NCI-H1694 (cell line): ENCODE data around the gene NACC1.
A peak's percentile ranks its signal among the peaks of the same experiment; 100 is the strongest.
"Not testable (repeated sequence)": the region's sequence is repeated elsewhere in the genome, so short reads cannot be mapped to it uniquely, and the experiment has no call there.

Source experiments
- DNase-seq: peaks from one replicate; lab custom pipeline; 2025; lab: John Stamatoyannopoulos, UW

Gene NACC1

GRCh38 chr19:13164343-13165161 lies 46.5 kb downstream of the NACC1 start:
- no peak for DNase-seq

DNA sequence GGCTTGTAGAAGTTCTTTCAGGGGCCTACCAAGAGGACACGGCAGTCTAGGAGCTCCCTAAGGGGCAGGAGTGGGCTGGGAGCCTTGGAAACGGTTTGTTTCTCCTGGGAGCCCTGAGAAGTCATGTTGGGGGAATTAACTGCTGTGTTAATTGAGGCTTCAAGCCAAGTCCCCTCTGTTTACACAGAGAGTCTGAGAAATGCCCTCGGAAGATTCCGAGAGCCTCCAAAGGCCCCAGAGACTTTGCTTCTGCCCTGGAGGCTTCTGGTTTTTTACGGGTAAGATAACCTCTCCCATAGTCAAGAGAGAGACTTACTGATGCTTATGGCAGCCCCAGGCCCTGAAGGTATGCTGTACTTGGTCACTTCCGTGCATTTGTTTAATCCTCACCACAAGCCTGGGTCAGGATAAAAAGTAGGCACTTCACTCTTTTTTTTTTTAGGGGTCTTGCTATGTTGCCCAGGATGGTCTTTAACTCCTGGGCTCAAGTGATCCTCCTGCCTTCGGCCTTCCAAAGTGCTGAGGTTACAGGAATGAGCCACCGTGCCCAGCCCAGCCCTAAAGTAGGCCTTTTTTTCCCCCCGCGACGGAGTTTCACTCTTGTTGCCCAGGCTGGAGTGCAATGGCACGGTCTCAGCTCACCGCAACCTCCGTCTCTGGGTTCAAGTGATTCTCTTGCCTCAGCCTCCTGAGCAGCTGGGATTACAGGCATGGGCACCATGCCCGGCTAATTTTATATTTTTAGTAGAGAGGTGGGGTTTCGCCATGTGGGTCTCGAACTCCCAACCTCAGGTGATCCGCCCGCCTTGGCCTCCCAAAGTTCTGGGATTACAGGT lies 47.3 kb downstream of the NACC1 start:
- no peak for DNase-seq

DNA sequence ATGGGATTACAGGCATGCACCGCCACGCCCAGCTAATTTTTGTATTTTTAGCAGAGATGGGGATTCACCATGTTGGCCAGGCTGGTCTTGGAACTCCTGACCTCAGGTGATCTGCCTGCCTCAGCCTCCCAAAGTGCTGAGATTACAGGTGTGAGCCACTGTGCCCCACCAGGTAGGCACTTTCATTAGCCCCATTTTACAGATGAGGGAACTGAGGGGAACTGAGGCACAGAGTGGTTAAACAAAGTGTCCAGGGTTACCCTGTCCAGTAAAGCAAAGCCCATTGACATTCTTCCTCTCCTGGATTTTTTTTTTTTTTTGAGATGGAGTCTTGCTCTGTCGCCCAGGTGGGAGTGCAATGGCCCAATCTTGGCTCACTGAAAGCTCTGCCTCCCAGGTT lies 48.1 kb downstream of the NACC1 start:
- not testable (repeated sequence) for DNase-seq

GRCh38 chr19:13169769-13170168 lies 51.7 kb downstream of the NACC1 start:
- DNase-seq: no peak

DNA sequence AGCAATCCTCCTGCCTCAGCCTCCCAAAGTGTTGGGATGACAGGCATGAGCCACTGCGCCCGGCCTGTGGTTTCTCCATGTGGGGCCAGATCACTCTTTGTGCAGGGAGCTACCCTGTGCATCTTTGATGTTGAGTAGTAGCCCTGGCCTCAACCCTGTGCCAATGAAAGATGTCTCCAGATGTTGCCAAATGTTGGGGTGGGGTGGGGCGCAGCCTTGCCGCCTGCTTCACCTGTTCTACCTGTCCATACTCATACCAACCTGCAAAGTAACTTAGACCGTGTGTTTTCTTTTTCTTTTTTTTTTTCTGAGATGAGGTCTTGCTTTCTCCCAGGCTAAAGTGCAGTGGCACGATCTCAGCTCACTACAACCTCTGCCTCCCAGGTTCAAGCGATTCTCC lies 53.1 kb downstream of the NACC1 start:
- DNase-seq: no peak

GRCh38 chr19:13172346-13173138 lies 54.5 kb downstream of the NACC1 start:
- DNase-seq: no peak

GRCh38 chr19:13173139-13173737 lies 55.2 kb downstream of the NACC1 start:
- no peak for DNase-seq

- DNase-seq: no peak
These were observed 58.3 kb downstream of the NACC1 start for GRCh38 chr19:13176345-13176744.

GRCh38 chr19:13177584-13177983 lies 59.5 kb downstream of the NACC1 start:
- DNase-seq: not testable (repeated sequence)

- DNase-seq: not testable (repeated sequence)
These were observed 60.2 kb downstream of the NACC1 start for GRCh38 chr19:13178291-13178690.

DNA sequence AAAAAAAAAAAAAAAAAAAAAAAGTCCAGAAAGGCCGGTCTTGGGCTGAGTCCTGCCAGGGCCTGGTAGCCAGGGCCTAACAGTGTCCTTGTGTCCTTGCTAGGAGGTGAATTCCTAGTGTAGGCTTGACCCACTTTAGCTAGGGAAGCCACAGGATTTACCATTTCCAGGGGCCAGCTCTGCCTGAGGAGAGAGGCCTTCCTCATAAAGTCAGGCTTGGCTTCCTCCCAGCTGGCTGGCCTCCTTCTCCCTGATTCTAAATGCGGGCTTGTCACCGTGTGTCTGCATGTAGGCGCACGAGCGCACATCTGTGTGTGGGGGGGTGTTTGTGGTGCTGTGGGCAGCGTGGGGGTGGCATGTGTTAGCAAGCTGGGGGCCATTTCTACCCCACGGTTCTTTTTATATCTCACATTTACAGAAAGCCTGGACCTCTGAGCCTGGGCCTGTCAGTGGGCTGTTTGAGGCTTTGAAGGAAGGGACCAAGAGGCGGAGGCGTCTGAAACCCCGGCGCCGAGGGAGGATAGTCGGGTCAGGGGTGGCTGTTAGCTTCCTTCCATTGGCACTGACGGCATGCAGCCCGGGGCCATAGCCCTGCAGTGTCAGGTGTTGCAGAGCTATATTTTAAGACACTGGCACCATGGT lies 63.8 kb downstream of the NACC1 start:
- DNase-seq: peak; percentile 34

- not testable (repeated sequence) for DNase-seq
These were observed 66.9 kb downstream of the NACC1 start for GRCh38 chr19:13184926-13185325.

- not testable (repeated sequence) for DNase-seq
These were observed 67.9 kb downstream of the NACC1 start for GRCh38 chr19:13185763-13186657.

GRCh38 chr19:13186688-13187087 lies 68.6 kb downstream of the NACC1 start:
- not testable (repeated sequence) for DNase-seq

DNA sequence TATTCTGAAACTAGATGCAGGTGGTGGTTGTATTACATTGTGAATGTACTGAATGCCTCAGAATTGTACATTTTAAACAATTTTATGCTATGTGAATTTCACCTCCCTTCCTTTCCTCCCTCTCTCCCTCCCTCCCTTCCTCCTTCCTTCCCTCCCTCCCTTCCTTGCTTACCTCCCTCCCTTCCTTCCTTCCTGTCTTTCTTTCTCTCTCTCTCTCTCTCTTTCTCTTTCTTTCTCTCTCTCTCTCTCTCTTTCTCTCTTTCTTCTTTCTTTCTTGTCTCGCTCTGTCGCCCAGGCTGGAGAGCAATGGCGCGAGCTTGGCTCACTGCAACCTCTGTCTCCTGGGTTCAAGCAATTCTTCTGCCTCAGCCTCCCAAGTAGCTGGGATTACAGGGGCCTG lies 69.4 kb downstream of the NACC1 start:
- DNase-seq: no peak

- DNase-seq: no peak
These were observed 71.5 kb downstream of the NACC1 start for GRCh38 chr19:13189600-13189999.
